GM12878 (cell line): ENCODE data around the gene GAPDHS.

Experiments used
- KDM1A ChIP-seq: fragments of 200-600 bp; sonication (generic); IDR thresholded peaks from 2 replicates; pipeline ENCODE4 v1.6.1; 2016; ENCODE audit warnings: borderline replicate concordance
- POLR2A ChIP-seq: IDR thresholded peaks from 2 replicates; pipeline ENCODE4 v1.6.1; 2011; ENCODE audit warnings: low read depth, mild to moderate bottlenecking, low read length
- POLR2AphosphoS5 ChIP-seq: IDR thresholded peaks from 2 replicates; pipeline ENCODE4 v1.6.1; 2011; ENCODE audit warnings: mild to moderate bottlenecking, low read length, inconsistent platforms
- SREBF2 ChIP-seq: IDR thresholded peaks from 2 replicates; pipeline ENCODE4 v1.6.1; 2012; ENCODE audit warnings: mild to moderate bottlenecking, low read length
- ZZZ3 ChIP-seq: IDR thresholded peaks from 2 replicates; pipeline ENCODE4 v1.6.1; 2011; ENCODE audit warnings: low read depth; ENCODE audit not compliant: control insufficient read depth, insufficient read length
- TF ChIP-seq, protein P1 (sequence below), 3 experiments: IDR thresholded peaks in 2 of 3; conservative IDR thresholded peaks in 1 of 3; 2 replicates each; pipeline ENCODE4 v1.5.1; 2011; ENCODE audit warnings: low read depth in 3 of 3, low read length in 3 of 3, mild to moderate bottlenecking in 3 of 3, control low read depth in 2 of 3, moderate library complexity in 2 of 3, inconsistent platforms in 1 of 3, mixed read lengths in 1 of 3; ENCODE audit not compliant: control insufficient read depth in 2 of 3, insufficient read depth in 1 of 3; ENCODE audit errors: extremely low read depth in 1 of 3
- TF ChIP-seq, protein P2 (sequence below): fragments of 450-650 bp; formaldehyde crosslinking; IDR thresholded peaks from 2 replicates; pipeline ENCODE4 v1.4.0; 2022; ENCODE audit warnings: mild to moderate bottlenecking, moderate library complexity

DNA sequence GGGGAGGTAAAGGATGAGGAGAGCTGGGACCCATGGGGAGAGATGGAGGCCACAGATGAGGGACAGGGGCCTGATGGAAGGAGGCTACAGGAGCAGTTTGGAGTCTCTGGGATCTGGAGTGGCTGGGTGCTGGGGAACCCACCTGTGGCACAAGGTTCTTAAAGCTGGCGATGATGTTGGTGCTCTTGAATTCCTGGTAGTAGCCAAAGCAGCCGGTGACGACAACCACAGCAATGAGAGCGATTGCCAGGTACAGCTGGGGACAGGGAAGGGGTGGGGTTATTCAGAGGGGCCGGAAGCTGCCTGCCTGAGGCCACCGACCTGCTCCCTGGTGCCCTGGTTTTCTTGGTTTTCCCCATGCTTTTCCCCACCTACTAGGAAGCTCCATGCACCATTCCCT is 27.4 kb downstream of the GAPDHS start:
- TF ChIP-seq, protein P1, sequence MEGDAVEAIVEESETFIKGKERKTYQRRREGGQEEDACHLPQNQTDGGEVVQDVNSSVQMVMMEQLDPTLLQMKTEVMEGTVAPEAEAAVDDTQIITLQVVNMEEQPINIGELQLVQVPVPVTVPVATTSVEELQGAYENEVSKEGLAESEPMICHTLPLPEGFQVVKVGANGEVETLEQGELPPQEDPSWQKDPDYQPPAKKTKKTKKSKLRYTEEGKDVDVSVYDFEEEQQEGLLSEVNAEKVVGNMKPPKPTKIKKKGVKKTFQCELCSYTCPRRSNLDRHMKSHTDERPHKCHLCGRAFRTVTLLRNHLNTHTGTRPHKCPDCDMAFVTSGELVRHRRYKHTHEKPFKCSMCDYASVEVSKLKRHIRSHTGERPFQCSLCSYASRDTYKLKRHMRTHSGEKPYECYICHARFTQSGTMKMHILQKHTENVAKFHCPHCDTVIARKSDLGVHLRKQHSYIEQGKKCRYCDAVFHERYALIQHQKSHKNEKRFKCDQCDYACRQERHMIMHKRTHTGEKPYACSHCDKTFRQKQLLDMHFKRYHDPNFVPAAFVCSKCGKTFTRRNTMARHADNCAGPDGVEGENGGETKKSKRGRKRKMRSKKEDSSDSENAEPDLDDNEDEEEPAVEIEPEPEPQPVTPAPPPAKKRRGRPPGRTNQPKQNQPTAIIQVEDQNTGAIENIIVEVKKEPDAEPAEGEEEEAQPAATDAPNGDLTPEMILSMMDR (IDR thresholded peaks at IDR 0.05 in 2 of 3, conservative IDR thresholded peaks at IDR 0.05 in 1 of 3; ENCODE audit: control insufficient read depth in 2 of 3, extremely low read depth in 1 of 3, insufficient read depth in 1 of 3, low read depth in 3 of 3, low read length in 3 of 3): no peak
- TF ChIP-seq POLR2A (no peak), SREBF2 (no peak), KDM1A (no peak), ZZZ3 (no peak), POLR2AphosphoS5 (no peak)
- TF ChIP-seq, protein P2, sequence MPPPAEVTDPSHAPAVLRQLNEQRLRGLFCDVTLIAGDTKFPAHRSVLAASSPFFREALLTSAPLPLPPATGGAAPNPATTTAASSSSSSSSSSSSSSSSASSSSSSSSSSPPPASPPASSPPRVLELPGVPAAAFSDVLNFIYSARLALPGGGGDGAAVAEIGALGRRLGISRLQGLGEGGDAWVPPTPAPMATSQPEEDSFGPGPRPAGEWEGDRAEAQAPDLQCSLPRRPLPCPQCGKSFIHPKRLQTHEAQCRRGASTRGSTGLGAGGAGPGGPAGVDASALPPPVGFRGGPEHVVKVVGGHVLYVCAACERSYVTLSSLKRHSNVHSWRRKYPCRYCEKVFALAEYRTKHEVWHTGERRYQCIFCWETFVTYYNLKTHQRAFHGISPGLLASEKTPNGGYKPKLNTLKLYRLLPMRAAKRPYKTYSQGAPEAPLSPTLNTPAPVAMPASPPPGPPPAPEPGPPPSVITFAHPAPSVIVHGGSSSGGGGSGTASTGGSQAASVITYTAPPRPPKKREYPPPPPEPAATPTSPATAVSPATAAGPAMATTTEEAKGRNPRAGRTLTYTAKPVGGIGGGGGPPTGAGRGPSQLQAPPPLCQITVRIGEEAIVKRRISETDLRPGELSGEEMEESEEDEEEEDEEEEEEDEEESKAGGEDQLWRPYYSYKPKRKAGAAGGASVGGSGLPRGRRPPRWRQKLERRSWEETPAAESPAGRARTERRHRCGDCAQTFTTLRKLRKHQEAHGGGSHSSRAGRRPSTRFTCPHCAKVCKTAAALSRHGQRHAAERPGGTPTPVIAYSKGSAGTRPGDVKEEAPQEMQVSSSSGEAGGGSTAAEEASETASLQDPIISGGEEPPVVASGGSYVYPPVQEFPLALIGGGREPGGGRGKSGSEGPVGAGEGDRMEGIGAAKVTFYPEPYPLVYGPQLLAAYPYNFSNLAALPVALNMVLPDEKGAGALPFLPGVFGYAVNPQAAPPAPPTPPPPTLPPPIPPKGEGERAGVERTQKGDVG (CRISPR knock-in tag): no peak
